Activated T-helper 1 cell treated with anti-CD3 and anti-CD28 coated beads, Interleukin-12 subunit alpha, Interleukin-12 subunit beta, Interleukin-2, Interleukin-4 antibody, amounts not matched to agents 30 ng/mL and 10 ng/mL and 1 ng/mL, durations not matched to agents 14 hours and 24 hours and 36 hours (primary cell): ENCODE data around the gene C1QTNF5. TPM values are rescaled to one million over a fixed set of nuclear protein-coding genes. Genes with fewer than 3 reads are reported as not detected.

ENCODE experiments used
- DNase-seq: peaks from one replicate; pipeline ENCODE4 v3.0.0; 2021; ENCODE audit warnings: low spot score
- H3K27ac Mint-ChIP-seq: one replicate; pipeline ENCODE4 v1.8.0; 2021; ENCODE audit warnings: mild to moderate bottlenecking, mixed read lengths
- H3K27me3 Mint-ChIP-seq: one replicate; pipeline ENCODE4 v1.8.0; 2022; ENCODE audit warnings: mild to moderate bottlenecking, moderate library complexity, mixed read lengths; ENCODE audit not compliant: insufficient read depth
- H3K36me3 Mint-ChIP-seq: one replicate; pipeline ENCODE4 v1.8.0; 2021; ENCODE audit warnings: low read depth, mixed read lengths
- H3K4me1 Mint-ChIP-seq: one replicate; pipeline ENCODE4 v1.8.0; 2021; ENCODE audit warnings: low read depth, mixed read lengths
- H3K4me3 Mint-ChIP-seq: one replicate; pipeline ENCODE4 v1.8.0; 2021; ENCODE audit warnings: mild to moderate bottlenecking, moderate library complexity, mixed read lengths
- H3K9me3 Mint-ChIP-seq: one replicate; pipeline ENCODE4 v1.8.0; 2021; ENCODE audit warnings: mixed read lengths
- intact Hi-C: fragments of 100-400 bp; cut with micrococcal nuclease; formaldehyde crosslinking; loops from one replicate; pipeline ENCODE4 v1.15.1; 2024
- total RNA-seq: library from RNA; stranded (reverse); gene quantifications from 2 replicates; pipeline ENCODE4 v1.2.3, GENCODE V29; 2022

C1QTNF5 gene
- total RNA-seq, 1 donor from 2014 or later: not detected

DNA sequence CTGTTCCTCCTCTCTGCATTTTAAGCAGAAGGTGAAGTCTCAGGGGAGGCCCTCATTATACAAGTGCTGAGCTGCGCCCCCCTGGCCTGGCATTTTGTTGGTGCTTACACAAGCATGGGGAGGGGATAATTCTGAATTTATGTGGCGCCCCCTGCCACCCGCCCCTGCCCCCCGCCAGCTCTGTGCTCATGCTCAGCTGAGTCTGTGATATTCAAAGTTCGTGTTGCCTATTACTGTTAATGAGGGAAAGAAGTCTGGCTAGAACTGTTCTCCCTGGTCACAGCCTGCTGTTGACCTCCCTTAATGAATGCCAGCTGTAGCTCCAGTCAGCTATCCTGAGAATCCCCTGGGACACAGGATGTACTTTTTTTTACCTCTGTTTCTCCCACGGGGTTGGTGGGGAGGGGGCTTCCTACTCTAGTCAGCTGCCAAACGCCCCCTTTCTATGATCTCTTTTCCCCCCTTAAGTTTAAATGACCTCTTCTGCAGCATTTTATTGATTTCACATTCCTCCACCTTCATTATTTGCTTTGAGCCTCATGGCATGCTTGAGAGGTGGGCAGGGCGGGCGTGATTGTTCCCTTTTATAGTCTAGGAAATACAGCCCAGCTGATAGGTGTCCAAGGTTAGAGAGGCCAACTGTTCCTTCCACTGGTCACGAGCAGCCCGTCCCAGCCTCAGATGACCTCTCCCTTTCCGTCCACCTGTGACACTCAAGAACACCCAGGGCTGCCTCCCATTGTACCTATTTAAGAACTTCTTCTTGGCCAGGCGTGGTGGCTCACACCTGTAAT, 28.6 kb upstream of the C1QTNF5 start:
- DNase-seq: no peak
- intact Hi-C loops: loop anchor here (10.0 kb wide), 1 partner anchor 355 kb away; the partner anchor contains the start of gene NECTIN1
- H3K4me3 Mint-ChIP-seq: no peak overlapping the region

DNA sequence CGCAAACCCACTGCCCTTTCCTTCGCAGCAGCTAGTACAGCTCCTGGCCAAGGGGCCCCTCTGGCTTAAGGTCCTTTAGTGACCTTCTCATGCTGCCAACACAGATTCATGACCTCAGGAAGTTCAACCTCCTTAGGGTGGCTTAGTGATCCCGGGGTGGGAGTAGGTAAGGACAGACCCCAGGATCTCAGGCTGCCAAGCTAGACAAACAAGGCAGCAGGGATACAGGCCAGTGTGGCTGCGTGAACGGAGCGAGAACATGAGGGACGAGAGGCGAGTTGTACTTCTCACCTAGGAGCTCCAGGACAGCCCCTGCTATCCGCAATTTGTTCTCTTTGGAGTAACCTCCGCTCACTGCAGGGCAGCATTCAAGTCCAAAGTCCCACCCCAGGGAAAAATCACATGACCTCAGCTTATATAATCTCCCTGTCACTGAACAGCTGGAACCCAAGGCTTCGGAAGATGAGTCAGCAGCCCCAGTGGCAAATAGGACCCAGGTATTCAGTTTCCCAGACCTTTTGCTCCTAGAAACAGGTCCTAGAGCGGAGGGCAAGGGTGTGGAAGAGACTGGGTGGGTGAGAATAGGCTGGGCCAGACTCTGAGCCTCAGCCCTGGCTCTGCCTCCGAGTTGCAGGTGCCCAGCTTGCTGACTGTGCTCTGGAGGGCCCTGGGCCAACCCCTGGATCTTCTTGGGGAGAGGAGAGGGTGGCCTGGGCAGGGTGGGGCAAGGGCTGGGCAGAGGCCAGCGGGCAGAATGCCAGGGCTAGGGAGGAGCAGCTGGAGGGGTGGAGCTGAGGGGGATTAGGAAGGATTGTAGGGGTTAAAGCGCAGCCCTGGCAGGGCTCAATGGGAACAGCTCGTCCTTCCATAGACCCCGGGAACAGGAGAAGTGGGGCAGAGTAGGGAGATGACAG, 27.7 kb upstream of the C1QTNF5 start:
- H3K36me3 Mint-ChIP-seq: no peaks in the 10 kb centered on the region
- H3K4me1 Mint-ChIP-seq: peaks cover 8% of the 10 kb centered on the region
- intact Hi-C loops: loop anchor here (10.0 kb wide), 1 partner anchor 356 kb away; the partner anchor contains the start of gene NECTIN1
- no peak for DNase-seq
- no peaks in the 10 kb centered on the region for H3K9me3 Mint-ChIP-seq
- no peak overlapping the region for H3K27ac Mint-ChIP-seq
- H3K4me3 Mint-ChIP-seq: no peak overlapping the region
- peaks cover 41% of the 10 kb centered on the region for H3K27me3 Mint-ChIP-seq

More for the DNA sequence above, 28.6 kb upstream of the C1QTNF5 start:
- Mint-ChIP-seq H3K4me1 (peaks cover 7% of the 10 kb centered on the region), H3K9me3 (no peaks in the 10 kb centered on the region), H3K27me3 (peaks cover 39% of the 10 kb centered on the region), H3K36me3 (no peaks in the 10 kb centered on the region), H3K27ac (no peak overlapping the region)

DNA sequence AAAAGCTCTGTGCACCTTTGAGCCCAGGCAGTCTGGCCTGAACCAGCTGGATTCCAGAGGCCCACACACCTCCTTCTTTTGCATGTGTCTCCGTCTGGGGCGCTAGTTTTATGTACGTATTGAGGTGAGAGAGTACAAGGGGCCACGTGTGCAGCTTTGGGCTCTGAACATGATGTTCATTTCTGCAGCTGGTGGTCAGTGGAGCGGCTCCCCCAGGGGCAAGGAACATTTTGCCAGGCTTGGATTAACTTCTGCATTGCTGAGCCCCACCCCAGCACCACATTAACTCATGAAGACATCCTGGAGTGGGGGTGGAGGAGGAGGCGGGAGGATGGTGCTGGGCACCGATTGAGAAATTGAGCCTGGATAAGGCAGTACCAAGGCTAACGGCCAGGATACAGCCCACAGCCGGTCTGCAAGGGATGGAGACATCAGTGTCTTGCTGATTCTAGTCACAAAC, 27.0 kb upstream of the C1QTNF5 start:
- Mint-ChIP-seq H3K27me3 (peaks cover 47% of the 10 kb centered on the region), H3K9me3 (no peaks in the 10 kb centered on the region), H3K27ac (no peak overlapping the region), H3K4me3 (no peak overlapping the region), H3K36me3 (no peaks in the 10 kb centered on the region), H3K4me1 (peaks cover 8% of the 10 kb centered on the region)
- DNase-seq: no peak
- intact Hi-C loops: loop anchor here (10.0 kb wide), 1 partner anchor 357 kb away; the partner anchor contains the start of gene NECTIN1

DNA sequence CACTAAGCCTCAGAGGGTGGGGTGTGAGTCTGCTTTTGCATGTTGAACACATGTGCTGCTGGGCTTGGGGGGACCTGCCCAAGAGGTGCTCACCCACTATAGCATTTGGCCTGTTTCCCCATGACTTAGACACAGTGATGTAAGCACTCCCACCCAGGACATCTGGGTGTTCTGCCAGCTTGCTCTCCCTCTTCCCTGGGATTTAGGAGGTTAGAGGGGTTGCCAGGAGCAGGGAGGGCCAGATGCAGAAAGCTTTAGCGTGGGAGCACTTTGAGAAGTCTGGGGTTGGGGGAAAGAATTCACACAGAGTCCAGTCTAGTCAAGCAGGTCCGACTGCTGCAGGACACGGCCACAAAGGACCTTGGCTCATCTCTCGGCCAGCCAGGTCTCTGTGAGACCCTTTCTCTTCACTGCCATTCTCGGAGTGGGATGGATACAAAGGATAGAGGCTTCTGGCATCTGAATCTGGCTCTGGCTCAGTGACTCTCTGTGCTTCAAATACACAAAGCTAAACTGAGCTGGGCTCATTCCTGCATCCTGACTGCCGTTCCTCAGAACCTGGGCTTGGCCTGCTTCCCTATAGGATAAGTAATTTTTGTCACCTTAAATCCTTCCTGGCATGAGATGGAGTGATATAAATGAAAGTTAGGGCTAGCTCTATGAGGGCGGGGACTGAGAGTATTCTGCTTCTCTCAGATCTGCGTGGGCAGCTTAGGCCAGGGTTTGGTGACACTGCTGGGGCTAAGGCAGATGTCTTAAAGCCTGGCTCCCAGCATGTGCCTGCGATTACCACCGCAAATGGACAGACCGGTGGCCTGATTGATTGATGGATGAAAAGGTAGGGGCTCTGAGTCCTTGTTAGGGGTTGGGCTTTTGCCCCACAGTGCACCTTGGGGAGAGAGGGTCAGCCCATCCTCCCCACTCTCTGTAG, 26.3 kb upstream of the C1QTNF5 start:
- H3K27ac Mint-ChIP-seq: no peak overlapping the region
- peaks cover 54% of the 10 kb centered on the region for H3K27me3 Mint-ChIP-seq
- no peaks in the 10 kb centered on the region for H3K36me3 Mint-ChIP-seq
- intact Hi-C loops: loop anchor here (10.0 kb wide), 1 partner anchor 358 kb away; the partner anchor contains the start of gene NECTIN1
- DNase-seq: no peak
- H3K4me3 Mint-ChIP-seq: no peak overlapping the region
- H3K9me3 Mint-ChIP-seq: no peaks in the 10 kb centered on the region
- H3K4me1 Mint-ChIP-seq: peaks cover 10% of the 10 kb centered on the region

DNA sequence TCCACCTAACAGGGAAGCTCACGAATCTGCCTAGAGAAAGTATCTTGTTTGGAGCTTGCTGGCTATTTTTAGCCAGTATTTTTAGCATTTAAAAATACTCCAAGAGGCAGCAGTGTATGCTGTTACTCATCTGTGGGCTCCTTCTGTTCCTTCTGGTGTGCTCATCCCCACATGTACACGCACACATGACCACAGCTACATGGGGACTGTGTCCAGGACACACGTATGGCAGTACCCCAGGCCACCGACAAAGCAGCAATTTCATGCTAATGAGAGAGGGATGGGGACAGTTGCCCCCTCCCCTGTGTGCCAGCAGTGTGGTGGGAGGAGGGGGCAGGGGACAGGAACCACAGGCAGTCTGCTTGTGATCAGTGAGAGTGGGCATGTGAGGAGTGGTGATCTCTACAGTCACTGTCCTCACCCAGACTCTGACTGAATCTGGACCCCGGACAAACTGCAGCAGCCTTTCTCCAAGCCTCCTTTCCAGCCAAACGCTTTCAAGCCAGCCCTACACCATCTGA, 24.4 kb upstream of the C1QTNF5 start:
- H3K4me1 Mint-ChIP-seq: peaks cover 12% of the 10 kb centered on the region
- H3K4me3 Mint-ChIP-seq: no peak overlapping the region
- DNase-seq: no peak
- intact Hi-C loops: loop anchor here (10.0 kb wide), 1 partner anchor 360 kb away; the partner anchor contains the start of gene NECTIN1
- H3K36me3 Mint-ChIP-seq: no peaks in the 10 kb centered on the region
- no peaks in the 10 kb centered on the region for H3K9me3 Mint-ChIP-seq
- no peak overlapping the region for H3K27ac Mint-ChIP-seq
- peaks cover 61% of the 10 kb centered on the region for H3K27me3 Mint-ChIP-seq

DNA sequence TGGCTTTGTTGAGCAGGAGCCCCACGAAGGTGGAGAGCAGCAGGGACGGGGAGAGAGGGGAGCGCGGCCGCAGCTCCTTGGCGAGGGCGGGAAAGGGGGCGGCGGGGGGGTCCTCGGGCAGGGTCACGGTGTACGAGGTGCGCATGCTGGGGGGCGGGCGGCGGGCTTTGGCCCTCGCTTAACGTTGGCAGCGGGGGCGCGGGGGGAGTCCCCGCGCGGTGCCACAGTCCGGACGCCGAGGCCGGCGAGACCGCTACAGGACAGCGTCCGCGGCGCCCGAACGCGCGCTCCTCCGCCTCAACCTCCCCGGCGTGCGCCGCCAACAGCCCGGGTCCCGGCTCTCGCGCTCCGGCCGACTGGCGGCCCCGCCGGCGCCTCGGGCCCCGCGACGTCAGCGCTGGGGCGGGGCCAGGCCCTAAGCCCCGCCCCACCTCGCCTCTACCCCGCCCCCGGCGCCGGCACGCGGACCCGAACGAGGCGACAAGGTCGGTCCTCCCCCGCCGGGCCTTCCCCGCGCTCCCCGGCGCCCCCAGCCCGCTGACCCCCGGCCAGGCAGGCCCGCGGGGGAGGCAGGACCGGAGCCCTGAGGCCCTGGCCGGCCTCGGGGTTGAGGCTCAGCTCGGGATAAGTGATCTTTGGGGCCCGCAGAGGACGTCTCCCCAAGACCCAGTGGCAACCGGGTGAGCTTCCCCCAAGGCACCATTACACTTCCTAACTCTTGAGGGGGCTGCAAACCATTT, 23.3 kb upstream of the C1QTNF5 start:
- H3K27ac Mint-ChIP-seq: no peak overlapping the region
- intact Hi-C loops: loop anchor here (1.0 to 10.0 kb wide), 2 partner anchors 17 to 361 kb away; partner anchors contain the start of genes NECTIN1 and USP2
- peaks cover 53% of the 10 kb centered on the region for H3K27me3 Mint-ChIP-seq
- H3K4me3 Mint-ChIP-seq: no peak overlapping the region
- H3K36me3 Mint-ChIP-seq: no peaks in the 10 kb centered on the region
- no peaks in the 10 kb centered on the region for H3K9me3 Mint-ChIP-seq
- DNase-seq: peak; percentile 58
- H3K4me1 Mint-ChIP-seq: peaks cover 20% of the 10 kb centered on the region

DNA sequence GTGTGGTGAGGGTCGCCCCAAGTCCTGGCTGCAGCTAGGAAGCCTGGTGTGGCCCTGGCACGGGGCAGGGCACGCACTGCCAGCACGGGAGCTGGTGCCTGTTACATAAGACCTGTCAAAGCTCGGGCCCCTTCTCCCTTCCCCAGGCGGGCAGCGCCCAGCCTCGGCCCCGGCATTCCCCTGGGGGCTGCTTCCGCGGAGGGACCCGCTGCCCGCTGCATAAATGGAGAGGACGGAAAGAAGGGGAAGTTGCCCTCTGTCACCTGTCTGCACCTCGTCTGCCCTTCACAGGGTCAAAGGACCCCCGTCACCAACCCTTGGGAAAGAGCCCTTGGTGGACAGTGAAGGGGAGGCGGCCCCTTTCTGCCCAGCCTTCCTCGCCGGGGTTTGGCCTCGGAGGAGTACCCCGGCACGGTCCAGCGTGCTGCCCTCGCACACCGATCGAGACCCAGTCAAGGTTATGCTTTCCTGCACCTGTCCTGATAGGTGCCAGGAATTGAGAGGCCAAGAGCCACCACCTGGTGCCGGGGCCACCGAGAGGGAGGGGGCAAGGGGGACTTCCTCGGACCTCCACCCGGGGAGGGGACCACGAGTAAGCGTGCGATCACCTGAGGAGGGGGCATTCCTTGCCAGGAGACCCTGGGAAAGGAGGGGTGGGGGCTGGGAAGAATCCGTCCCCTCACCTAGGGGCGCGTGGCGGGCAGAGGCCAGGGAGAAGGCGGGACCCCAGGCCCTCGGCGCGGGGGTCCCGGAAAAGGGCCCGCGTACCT, 22.6 kb upstream of the C1QTNF5 start:
- intact Hi-C loops: loop anchor here (10.0 kb wide), 1 partner anchor 362 kb away; the partner anchor contains the start of gene NECTIN1
- DNase-seq: no peak
- H3K27ac Mint-ChIP-seq: no peak overlapping the region
- no peak overlapping the region for H3K4me3 Mint-ChIP-seq
- no peaks in the 10 kb centered on the region for H3K36me3 Mint-ChIP-seq
- peaks cover 20% of the 10 kb centered on the region for H3K4me1 Mint-ChIP-seq
- H3K9me3 Mint-ChIP-seq: no peaks in the 10 kb centered on the region
- peaks cover 56% of the 10 kb centered on the region for H3K27me3 Mint-ChIP-seq

DNA sequence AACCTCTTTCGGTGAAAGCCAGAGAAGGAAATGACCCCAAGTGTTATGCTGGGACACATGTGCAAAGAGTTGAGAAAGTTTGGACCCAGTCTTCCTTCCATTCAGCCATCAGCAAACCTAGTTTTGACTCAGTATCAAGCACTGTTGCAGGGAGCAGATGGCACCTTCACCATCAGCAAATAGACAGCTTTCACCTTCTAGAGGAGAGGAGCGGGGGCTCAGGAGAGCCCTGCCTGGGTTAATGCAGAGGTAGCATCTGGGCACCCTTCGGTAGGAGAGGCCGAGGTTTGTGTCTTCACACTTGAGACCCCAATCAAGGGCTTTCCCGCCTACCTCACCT, 22.0 kb upstream of the C1QTNF5 start:
- Mint-ChIP-seq H3K27me3 (peaks cover 56% of the 10 kb centered on the region), H3K4me1 (peaks cover 20% of the 10 kb centered on the region), H3K4me3 (no peak overlapping the region), H3K27ac (no peak overlapping the region), H3K36me3 (no peaks in the 10 kb centered on the region), H3K9me3 (no peaks in the 10 kb centered on the region)
- DNase-seq: no peak
- intact Hi-C loops: loop anchor here (10.0 kb wide), 1 partner anchor 362 kb away; the partner anchor contains the start of gene NECTIN1

DNA sequence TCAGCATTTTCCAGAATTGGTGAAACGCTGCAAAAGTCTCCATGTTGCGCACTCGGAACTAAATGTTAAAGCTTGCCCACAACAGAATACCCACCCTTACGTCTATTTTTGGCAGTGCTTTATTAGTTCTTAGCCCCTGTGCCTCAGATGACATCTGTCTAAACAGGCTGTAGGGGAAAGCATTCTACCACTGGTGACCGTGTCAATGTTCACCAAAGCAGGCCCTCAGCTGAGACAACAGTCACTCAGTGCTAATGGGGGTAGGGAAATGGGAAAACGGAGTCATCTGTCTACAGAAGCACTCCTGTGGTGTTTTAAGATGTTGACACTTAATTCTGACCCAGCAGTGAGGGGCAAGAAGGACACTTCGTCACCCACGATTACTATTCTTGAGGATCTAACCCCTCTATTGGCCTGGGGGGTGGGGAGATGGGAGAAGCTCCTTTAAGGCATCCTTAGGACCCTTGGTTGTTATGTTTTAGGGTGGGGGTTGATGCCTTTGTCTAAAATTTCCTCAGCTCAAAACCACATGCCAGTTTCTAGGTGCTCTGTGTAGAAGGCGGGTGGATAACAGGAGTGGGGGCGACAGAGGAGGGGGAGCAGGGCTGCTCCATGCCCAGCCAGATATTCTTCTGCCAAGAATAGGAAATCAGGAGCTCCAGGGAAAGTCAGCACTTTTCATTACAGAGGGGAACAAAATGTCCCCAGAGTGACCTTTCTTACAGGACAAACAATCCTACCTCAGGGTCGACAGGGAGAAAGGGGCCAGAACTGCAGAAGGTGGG, 21.4 kb upstream of the C1QTNF5 start:
- no peaks in the 10 kb centered on the region for H3K9me3 Mint-ChIP-seq
- intact Hi-C loops: loop anchor here (10.0 kb wide), 1 partner anchor 363 kb away; the partner anchor contains the start of gene NECTIN1

DNA sequence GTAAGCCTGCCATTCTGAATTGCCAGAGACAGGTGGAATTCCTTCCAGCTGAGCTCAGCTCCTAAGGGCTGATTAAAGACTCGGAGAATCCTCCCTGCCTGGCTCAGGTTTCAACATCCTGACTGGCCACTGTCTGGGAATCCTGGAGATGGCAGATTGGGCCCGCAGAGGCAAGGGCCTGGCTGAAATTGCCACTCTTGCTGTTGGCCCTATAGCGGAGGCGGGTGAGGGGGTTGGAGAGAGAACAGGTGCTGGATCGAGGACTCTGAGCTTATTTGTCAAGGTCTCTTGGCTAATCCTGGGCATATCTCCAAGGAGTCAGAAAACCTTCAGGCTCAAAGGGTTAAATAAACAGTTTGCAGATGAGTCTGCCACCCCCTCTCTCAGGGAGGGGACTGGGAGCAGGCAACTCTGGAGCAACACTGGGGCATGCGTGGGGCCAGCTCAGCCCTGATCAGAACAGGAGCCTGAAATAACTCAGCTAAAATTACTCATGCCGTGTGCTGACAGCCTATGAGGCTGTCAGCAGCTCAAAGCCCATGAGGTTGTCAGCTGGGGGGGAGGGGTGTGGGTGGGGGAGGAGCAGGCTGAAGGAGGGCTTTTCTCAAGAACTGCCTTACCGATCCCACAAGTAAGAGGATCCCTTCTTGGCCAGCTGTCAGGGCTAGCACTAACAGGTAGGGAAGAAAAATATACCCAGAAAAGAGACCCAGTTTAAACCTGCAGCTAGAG, 20.5 kb upstream of the C1QTNF5 start:
- H3K36me3 Mint-ChIP-seq: no peaks in the 10 kb centered on the region
- intact Hi-C loops: loop anchor here (10.0 kb wide), 1 partner anchor 364 kb away; the partner anchor contains the start of gene NECTIN1
- no peak overlapping the region for H3K4me3 Mint-ChIP-seq
- peaks cover 57% of the 10 kb centered on the region for H3K27me3 Mint-ChIP-seq
- no peaks in the 10 kb centered on the region for H3K9me3 Mint-ChIP-seq
- no peak overlapping the region for H3K27ac Mint-ChIP-seq
- DNase-seq: no peak
- H3K4me1 Mint-ChIP-seq: peaks cover 25% of the 10 kb centered on the region

More for the DNA sequence above, 21.4 kb upstream of the C1QTNF5 start:
- Mint-ChIP-seq H3K4me1 (peaks cover 20% of the 10 kb centered on the region), H3K36me3 (no peaks in the 10 kb centered on the region), H3K27me3 (peaks cover 59% of the 10 kb centered on the region), H3K27ac (no peak overlapping the region), H3K4me3 (no peak overlapping the region)
- DNase-seq: no peak
